Gastrocnemius medialis (tissue), 4 donors: ENCODE data around the gene CCL16.

Experiments used
- POLR2A ChIP-seq, 2 donors: fragments of 450-650 bp; IDR thresholded peaks; one replicate each; pipeline ENCODE4 v1.6.1; 2017; ENCODE audit warnings: antibody characterized with exemption in 2 of 2, mild to moderate bottlenecking in 2 of 2, moderate library complexity in 2 of 2
- TF ChIP-seq, protein P1 (sequence below), 5 experiments: fragments of 450-650 bp in 3 of 5; fragments of 200-600 bp in 2 of 5; sonication (generic) in 2 of 5; IDR thresholded peaks in 4 of 5; conservative IDR thresholded peaks in 1 of 5; 1 replicate in 4 of 5; 2 replicates in 1 of 5; pipeline ENCODE4 v1.5.1; 2016 to 2019; ENCODE audit warnings: antibody characterized with exemption in 5 of 5, mild to moderate bottlenecking in 3 of 5, moderate library complexity in 3 of 5

DNA sequence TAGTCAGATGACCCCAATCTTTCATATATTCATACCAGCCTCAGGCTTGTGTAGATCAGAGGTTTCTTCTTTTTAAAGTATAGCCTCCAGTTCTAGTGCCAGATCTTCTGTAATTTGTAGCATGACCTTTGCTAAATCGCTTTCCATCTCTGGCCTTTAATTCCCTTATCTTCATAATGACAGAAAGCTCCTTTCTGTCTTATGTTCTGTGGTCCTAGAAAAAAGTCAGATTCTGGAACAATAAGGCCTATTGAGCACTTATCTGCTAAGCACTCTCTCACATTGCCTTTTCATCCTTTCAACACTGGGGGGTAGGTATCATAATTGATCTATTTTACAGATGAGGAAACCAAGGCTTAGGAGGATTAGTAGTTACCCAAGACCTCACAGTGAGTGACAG is 9.2 kb downstream of the CCL16 start:
- no peak for TF ChIP-seq POLR2A (IDR thresholded peaks at IDR 0.05)
- TF ChIP-seq, protein P1, sequence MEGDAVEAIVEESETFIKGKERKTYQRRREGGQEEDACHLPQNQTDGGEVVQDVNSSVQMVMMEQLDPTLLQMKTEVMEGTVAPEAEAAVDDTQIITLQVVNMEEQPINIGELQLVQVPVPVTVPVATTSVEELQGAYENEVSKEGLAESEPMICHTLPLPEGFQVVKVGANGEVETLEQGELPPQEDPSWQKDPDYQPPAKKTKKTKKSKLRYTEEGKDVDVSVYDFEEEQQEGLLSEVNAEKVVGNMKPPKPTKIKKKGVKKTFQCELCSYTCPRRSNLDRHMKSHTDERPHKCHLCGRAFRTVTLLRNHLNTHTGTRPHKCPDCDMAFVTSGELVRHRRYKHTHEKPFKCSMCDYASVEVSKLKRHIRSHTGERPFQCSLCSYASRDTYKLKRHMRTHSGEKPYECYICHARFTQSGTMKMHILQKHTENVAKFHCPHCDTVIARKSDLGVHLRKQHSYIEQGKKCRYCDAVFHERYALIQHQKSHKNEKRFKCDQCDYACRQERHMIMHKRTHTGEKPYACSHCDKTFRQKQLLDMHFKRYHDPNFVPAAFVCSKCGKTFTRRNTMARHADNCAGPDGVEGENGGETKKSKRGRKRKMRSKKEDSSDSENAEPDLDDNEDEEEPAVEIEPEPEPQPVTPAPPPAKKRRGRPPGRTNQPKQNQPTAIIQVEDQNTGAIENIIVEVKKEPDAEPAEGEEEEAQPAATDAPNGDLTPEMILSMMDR (IDR thresholded peaks at IDR 0.05 in 4 of 5, conservative IDR thresholded peaks at IDR 0.05 in 1 of 5) = no peak
